HEK293 (cell line): Measurements from ENCODE around the gene BTBD9.

ENCODE experiments used
- CTCF ChIA-PET: fragments of 350-600 bp; formaldehyde crosslinking; extraction: SDS; loops from one replicate; lab custom pipeline; 2021; ENCODE audit warnings: antibody characterized with exemption; lab: Yijun Ruan, JAX
- POLR2A ChIA-PET: fragments of 300-600 bp; formaldehyde crosslinking; extraction: SDS; loops from one replicate; lab custom pipeline; 2020; ENCODE audit warnings: antibody characterized with exemption, inconsistent platforms; lab: Yijun Ruan, JAX
- H3K27ac ChIP-seq: fragments of 200-500 bp; sonication (Bioruptor generic); 2 replicates; pipeline ENCODE4 v1.5.1; 2014; ENCODE audit warnings: low read depth, low read length, control low read depth, inconsistent platforms; ENCODE audit errors: extremely low read depth
- H3K36me3 ChIP-seq, 2 experiments: fragments of 200-500 bp in 1 of 2; sonication (Bioruptor generic) in 1 of 2; 1 replicate in 1 of 2; 2 replicates in 1 of 2; pipeline ENCODE4 v1.5.1; 2014 to 2017; ENCODE audit warnings: inconsistent platforms in 2 of 2, low read length in 2 of 2; ENCODE audit not compliant: control insufficient read depth in 2 of 2, insufficient read depth in 1 of 2
- H3K4me1 ChIP-seq: fragments of 200-500 bp; sonication (Bioruptor generic); 2 replicates; pipeline ENCODE4 v1.5.1; 2014; ENCODE audit warnings: mild to moderate bottlenecking, low read length, inconsistent platforms; ENCODE audit not compliant: control insufficient read depth, insufficient read depth
- H3K4me3 ChIP-seq: 2 replicates; pipeline ENCODE4 v1.5.1; 2011; ENCODE audit warnings: low read depth, mild to moderate bottlenecking, control low read depth, low read length, moderate library complexity
- H3K9me3 ChIP-seq: fragments of 200-500 bp; sonication (Bioruptor generic); 2 replicates; pipeline ENCODE4 v1.5.1; 2014; ENCODE audit warnings: low read depth, low read length, inconsistent platforms; ENCODE audit not compliant: control insufficient read depth, insufficient read depth
- FEZF1 ChIP-seq: fragments of 450-650 bp; formaldehyde crosslinking; IDR thresholded peaks from 2 replicates; pipeline ENCODE4 v1.5.1; 2016; ENCODE audit warnings: missing biosample characterization, missing genetic modification characterization
- KLF10 ChIP-seq: fragments of 450-650 bp; IDR thresholded peaks from 2 replicates; pipeline ENCODE4 v1.5.1; 2018; ENCODE audit warnings: missing biosample characterization, mild to moderate bottlenecking, missing genetic modification characterization
- ZBTB21 ChIP-seq: fragments of 450-650 bp; formaldehyde crosslinking; IDR thresholded peaks from 2 replicates; pipeline ENCODE4 v1.5.1; 2017; ENCODE audit warnings: missing biosample characterization, missing genetic modification characterization
- ZFP37 ChIP-seq: fragments of 450-650 bp; formaldehyde crosslinking; IDR thresholded peaks from 2 replicates; pipeline ENCODE4 v1.5.1; 2016; ENCODE audit warnings: missing biosample characterization, missing genetic modification characterization
- ZFP69B ChIP-seq: fragments of 450-650 bp; formaldehyde crosslinking; IDR thresholded peaks from 2 replicates; pipeline ENCODE4 v1.5.1; 2016; ENCODE audit warnings: missing biosample characterization, missing genetic modification characterization
- ZNF10 ChIP-seq: fragments of 450-650 bp; formaldehyde crosslinking; IDR thresholded peaks from 2 replicates; pipeline ENCODE4 v1.5.1; 2017; ENCODE audit warnings: missing biosample characterization, missing genetic modification characterization
- ZNF335 ChIP-seq: fragments of 450-650 bp; formaldehyde crosslinking; conservative IDR thresholded peaks from 2 replicates; pipeline ENCODE4 v1.5.1; 2016; ENCODE audit warnings: missing biosample characterization, missing genetic modification characterization
- ZNF501 ChIP-seq: fragments of 450-650 bp; formaldehyde crosslinking; IDR thresholded peaks from 2 replicates; pipeline ENCODE4 v1.5.1; 2016; ENCODE audit warnings: missing biosample characterization, missing genetic modification characterization
- ZNF521 ChIP-seq: fragments of 450-650 bp; formaldehyde crosslinking; IDR thresholded peaks from 2 replicates; pipeline ENCODE4 v1.5.1; 2017; ENCODE audit warnings: missing biosample characterization, mild to moderate bottlenecking, missing genetic modification characterization
- ZNF664 ChIP-seq: fragments of 450-650 bp; formaldehyde crosslinking; IDR thresholded peaks from 2 replicates; pipeline ENCODE4 v1.5.1; 2016; ENCODE audit warnings: missing biosample characterization, missing genetic modification characterization
- ZNF747 ChIP-seq: fragments of 450-650 bp; formaldehyde crosslinking; IDR thresholded peaks from 2 replicates; pipeline ENCODE4 v1.5.1; 2016; ENCODE audit warnings: missing biosample characterization, missing genetic modification characterization
- TF ChIP-seq, protein P1 (sequence below): fragments of 450-650 bp; formaldehyde crosslinking; IDR thresholded peaks from 2 replicates; pipeline ENCODE4 v1.5.1; 2016; ENCODE audit warnings: missing biosample characterization, missing genetic modification characterization
- TF ChIP-seq, protein P2 (sequence below): fragments of 450-650 bp; formaldehyde crosslinking; IDR thresholded peaks from 2 replicates; pipeline ENCODE4 v1.5.1; 2016; ENCODE audit warnings: missing biosample characterization, missing genetic modification characterization
- TF ChIP-seq, protein P3 (sequence below): fragments of 450-650 bp; formaldehyde crosslinking; IDR thresholded peaks from 2 replicates; pipeline ENCODE4 v1.5.1; 2016; ENCODE audit warnings: missing biosample characterization, missing genetic modification characterization
- TF ChIP-seq, protein P4 (sequence below): fragments of 450-650 bp; formaldehyde crosslinking; IDR thresholded peaks from 2 replicates; pipeline ENCODE4 v1.5.1; 2016; ENCODE audit warnings: missing biosample characterization, missing genetic modification characterization
- TF ChIP-seq, protein P5 (sequence below): fragments of 450-650 bp; IDR thresholded peaks from 2 replicates; pipeline ENCODE4 v1.5.1; 2018; ENCODE audit warnings: missing biosample characterization, mild to moderate bottlenecking, missing genetic modification characterization
- TF ChIP-seq, protein P6 (sequence below): fragments of 450-650 bp; formaldehyde crosslinking; IDR thresholded peaks from 2 replicates; pipeline ENCODE4 v1.5.1; 2017; ENCODE audit warnings: missing biosample characterization, missing genetic modification characterization
- TF ChIP-seq, protein P7 (sequence below): fragments of 450-650 bp; formaldehyde crosslinking; conservative IDR thresholded peaks from 2 replicates; pipeline ENCODE4 v1.5.1; 2016; ENCODE audit warnings: low read depth, missing biosample characterization, missing genetic modification characterization
- TF ChIP-seq, protein P8 (sequence below): fragments of 450-650 bp; formaldehyde crosslinking; IDR thresholded peaks from 2 replicates; pipeline ENCODE4 v1.5.1; 2016; ENCODE audit warnings: missing biosample characterization, missing genetic modification characterization

BTBD9 gene

DNA sequence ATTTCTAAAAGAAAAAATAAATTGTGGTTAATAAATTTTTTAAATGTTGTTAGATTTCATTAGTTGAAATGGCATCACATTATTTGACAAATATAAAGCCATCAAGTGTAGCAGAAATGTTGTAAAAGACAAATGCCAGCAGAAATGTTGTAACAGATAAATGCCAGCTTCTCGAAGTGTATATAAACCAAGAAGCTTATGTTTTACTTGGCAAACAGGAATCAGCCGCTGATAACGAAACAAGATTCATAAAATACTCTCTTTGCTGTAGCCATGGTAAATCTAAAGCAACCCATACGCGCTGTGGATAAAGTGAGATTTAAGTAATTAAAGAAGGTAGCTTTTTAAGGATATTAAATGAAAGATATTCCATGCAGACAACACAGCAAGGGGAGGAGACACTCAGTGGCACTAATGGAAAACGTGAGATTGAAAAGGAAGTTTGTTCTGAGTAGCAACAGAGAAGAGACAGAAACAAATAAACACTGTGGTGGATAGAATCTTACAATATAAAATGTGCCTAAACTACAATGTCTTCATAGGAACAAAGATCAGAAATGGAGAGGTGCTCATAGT lies 29.6 kb downstream of the BTBD9 start:
- Histone ChIP-seq H3K4me1 (peaks cover 26% of the 10 kb centered on the region), H3K36me3 (no peaks in the 10 kb centered on the region), H3K4me3 (no peak overlapping the region), H3K27ac (no peak overlapping the region), H3K9me3 (no peaks in the 10 kb centered on the region)
- ChIA-PET POLR2A (interaction anchor here (0.6 kb wide), 1 partner anchor 906 kb away, joined by 8 read pairs; no protein-coding TSS in a partner anchor), CTCF (interaction anchor here (0.7 to 1.4 kb wide), 2 partner anchors 8 to 17 kb away, joined by 3 to 4 read pairs; no protein-coding TSS in a partner anchor)
- no peak for TF ChIP-seq ZNF747 (tag by site-specific recombination)
- TF ChIP-seq, protein P1, sequence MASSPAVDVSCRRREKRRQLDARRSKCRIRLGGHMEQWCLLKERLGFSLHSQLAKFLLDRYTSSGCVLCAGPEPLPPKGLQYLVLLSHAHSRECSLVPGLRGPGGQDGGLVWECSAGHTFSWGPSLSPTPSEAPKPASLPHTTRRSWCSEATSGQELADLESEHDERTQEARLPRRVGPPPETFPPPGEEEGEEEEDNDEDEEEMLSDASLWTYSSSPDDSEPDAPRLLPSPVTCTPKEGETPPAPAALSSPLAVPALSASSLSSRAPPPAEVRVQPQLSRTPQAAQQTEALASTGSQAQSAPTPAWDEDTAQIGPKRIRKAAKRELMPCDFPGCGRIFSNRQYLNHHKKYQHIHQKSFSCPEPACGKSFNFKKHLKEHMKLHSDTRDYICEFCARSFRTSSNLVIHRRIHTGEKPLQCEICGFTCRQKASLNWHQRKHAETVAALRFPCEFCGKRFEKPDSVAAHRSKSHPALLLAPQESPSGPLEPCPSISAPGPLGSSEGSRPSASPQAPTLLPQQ (tag by site-specific recombination) = no peak
- TF ChIP-seq ZNF521 (tag by site-specific recombination) = no peak
- TF ChIP-seq ZBTB21 (tag by site-specific recombination) = no peak
- TF ChIP-seq ZFP37 (tag by site-specific recombination) = no peak
- no peak for TF ChIP-seq ZFP69B (tag by site-specific recombination)
- no peak for TF ChIP-seq KLF10 (tag by site-specific recombination)
- TF ChIP-seq, protein P2, sequence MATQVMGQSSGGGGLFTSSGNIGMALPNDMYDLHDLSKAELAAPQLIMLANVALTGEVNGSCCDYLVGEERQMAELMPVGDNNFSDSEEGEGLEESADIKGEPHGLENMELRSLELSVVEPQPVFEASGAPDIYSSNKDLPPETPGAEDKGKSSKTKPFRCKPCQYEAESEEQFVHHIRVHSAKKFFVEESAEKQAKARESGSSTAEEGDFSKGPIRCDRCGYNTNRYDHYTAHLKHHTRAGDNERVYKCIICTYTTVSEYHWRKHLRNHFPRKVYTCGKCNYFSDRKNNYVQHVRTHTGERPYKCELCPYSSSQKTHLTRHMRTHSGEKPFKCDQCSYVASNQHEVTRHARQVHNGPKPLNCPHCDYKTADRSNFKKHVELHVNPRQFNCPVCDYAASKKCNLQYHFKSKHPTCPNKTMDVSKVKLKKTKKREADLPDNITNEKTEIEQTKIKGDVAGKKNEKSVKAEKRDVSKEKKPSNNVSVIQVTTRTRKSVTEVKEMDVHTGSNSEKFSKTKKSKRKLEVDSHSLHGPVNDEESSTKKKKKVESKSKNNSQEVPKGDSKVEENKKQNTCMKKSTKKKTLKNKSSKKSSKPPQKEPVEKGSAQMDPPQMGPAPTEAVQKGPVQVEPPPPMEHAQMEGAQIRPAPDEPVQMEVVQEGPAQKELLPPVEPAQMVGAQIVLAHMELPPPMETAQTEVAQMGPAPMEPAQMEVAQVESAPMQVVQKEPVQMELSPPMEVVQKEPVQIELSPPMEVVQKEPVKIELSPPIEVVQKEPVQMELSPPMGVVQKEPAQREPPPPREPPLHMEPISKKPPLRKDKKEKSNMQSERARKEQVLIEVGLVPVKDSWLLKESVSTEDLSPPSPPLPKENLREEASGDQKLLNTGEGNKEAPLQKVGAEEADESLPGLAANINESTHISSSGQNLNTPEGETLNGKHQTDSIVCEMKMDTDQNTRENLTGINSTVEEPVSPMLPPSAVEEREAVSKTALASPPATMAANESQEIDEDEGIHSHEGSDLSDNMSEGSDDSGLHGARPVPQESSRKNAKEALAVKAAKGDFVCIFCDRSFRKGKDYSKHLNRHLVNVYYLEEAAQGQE (tag by site-specific recombination) = no peak
- TF ChIP-seq ZNF664 (tag by site-specific recombination) = no peak
- TF ChIP-seq, protein P3, sequence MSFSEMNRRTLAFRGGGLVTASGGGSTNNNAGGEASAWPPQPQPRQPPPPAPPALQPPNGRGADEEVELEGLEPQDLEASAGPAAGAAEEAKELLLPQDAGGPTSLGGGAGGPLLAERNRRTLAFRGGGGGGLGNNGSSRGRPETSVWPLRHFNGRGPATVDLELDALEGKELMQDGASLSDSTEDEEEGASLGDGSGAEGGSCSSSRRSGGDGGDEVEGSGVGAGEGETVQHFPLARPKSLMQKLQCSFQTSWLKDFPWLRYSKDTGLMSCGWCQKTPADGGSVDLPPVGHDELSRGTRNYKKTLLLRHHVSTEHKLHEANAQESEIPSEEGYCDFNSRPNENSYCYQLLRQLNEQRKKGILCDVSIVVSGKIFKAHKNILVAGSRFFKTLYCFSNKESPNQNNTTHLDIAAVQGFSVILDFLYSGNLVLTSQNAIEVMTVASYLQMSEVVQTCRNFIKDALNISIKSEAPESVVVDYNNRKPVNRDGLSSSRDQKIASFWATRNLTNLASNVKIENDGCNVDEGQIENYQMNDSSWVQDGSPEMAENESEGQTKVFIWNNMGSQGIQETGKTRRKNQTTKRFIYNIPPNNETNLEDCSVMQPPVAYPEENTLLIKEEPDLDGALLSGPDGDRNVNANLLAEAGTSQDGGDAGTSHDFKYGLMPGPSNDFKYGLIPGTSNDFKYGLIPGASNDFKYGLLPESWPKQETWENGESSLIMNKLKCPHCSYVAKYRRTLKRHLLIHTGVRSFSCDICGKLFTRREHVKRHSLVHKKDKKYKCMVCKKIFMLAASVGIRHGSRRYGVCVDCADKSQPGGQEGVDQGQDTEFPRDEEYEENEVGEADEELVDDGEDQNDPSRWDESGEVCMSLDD (tag by site-specific recombination) = no peak
- TF ChIP-seq ZNF335 (tag by site-specific recombination) = 0 out of 2 replicates have a peak, but pooled peaks have one; percentile 30
- no peak for TF ChIP-seq ZNF501 (tag by site-specific recombination)
- TF ChIP-seq, protein P4, sequence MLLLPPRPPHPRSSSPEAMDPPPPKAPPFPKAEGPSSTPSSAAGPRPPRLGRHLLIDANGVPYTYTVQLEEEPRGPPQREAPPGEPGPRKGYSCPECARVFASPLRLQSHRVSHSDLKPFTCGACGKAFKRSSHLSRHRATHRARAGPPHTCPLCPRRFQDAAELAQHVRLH = no peak
- TF ChIP-seq, protein P5, sequence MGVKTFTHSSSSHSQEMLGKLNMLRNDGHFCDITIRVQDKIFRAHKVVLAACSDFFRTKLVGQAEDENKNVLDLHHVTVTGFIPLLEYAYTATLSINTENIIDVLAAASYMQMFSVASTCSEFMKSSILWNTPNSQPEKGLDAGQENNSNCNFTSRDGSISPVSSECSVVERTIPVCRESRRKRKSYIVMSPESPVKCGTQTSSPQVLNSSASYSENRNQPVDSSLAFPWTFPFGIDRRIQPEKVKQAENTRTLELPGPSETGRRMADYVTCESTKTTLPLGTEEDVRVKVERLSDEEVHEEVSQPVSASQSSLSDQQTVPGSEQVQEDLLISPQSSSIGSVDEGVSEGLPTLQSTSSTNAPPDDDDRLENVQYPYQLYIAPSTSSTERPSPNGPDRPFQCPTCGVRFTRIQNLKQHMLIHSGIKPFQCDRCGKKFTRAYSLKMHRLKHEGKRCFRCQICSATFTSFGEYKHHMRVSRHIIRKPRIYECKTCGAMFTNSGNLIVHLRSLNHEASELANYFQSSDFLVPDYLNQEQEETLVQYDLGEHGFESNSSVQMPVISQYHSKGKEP (tag by site-specific recombination) = no peak
- TF ChIP-seq, protein P6, sequence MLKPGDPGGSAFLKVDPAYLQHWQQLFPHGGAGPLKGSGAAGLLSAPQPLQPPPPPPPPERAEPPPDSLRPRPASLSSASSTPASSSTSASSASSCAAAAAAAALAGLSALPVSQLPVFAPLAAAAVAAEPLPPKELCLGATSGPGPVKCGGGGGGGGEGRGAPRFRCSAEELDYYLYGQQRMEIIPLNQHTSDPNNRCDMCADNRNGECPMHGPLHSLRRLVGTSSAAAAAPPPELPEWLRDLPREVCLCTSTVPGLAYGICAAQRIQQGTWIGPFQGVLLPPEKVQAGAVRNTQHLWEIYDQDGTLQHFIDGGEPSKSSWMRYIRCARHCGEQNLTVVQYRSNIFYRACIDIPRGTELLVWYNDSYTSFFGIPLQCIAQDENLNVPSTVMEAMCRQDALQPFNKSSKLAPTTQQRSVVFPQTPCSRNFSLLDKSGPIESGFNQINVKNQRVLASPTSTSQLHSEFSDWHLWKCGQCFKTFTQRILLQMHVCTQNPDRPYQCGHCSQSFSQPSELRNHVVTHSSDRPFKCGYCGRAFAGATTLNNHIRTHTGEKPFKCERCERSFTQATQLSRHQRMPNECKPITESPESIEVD (tag by site-specific recombination) = peak; percentile 77
- TF ChIP-seq, protein P7, sequence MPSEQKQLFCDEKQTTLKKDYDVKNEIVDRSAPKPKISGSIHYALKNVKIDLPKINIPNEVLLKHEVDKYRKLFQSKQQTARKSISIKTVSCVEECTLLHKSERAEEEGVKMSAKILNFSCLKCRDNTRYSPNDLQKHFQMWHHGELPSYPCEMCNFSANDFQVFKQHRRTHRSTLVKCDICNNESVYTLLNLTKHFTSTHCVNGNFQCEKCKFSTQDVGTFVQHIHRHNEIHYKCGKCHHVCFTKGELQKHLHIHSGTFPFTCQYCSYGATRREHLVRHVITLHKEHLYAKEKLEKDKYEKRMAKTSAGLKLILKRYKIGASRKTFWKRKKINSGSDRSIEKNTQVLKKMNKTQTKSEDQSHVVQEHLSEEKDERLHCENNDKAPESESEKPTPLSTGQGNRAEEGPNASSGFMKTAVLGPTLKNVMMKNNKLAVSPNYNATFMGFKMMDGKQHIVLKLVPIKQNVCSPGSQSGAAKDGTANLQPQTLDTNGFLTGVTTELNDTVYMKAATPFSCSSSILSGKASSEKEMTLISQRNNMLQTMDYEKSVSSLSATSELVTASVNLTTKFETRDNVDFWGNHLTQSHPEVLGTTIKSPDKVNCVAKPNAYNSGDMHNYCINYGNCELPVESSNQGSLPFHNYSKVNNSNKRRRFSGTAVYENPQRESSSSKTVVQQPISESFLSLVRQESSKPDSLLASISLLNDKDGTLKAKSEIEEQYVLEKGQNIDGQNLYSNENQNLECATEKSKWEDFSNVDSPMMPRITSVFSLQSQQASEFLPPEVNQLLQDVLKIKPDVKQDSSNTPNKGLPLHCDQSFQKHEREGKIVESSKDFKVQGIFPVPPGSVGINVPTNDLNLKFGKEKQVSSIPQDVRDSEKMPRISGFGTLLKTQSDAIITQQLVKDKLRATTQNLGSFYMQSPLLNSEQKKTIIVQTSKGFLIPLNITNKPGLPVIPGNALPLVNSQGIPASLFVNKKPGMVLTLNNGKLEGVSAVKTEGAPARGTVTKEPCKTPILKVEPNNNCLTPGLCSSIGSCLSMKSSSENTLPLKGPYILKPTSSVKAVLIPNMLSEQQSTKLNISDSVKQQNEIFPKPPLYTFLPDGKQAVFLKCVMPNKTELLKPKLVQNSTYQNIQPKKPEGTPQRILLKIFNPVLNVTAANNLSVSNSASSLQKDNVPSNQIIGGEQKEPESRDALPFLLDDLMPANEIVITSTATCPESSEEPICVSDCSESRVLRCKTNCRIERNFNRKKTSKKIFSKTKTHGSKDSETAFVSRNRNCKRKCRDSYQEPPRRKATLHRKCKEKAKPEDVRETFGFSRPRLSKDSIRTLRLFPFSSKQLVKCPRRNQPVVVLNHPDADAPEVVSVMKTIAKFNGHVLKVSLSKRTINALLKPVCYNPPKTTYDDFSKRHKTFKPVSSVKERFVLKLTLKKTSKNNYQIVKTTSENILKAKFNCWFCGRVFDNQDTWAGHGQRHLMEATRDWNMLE (tag by site-specific recombination) = no peak
- TF ChIP-seq, protein P8, sequence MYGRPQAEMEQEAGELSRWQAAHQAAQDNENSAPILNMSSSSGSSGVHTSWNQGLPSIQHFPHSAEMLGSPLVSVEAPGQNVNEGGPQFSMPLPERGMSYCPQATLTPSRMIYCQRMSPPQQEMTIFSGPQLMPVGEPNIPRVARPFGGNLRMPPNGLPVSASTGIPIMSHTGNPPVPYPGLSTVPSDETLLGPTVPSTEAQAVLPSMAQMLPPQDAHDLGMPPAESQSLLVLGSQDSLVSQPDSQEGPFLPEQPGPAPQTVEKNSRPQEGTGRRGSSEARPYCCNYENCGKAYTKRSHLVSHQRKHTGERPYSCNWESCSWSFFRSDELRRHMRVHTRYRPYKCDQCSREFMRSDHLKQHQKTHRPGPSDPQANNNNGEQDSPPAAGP = no peak
- no peak for TF ChIP-seq ZNF10 (tag by site-specific recombination)
- peak; percentile 17; the same call in 1 of the 2 replicates for TF ChIP-seq FEZF1 (tag by site-specific recombination)
